CD4-positive, alpha-beta T cell treated with Interleukin-10 for 1 hour (primary cell): Measurements from ENCODE around the gene CFAP54.
"Not testable (repeated sequence)": the region's sequence is repeated elsewhere in the genome, so short reads cannot be mapped to it uniquely, and the experiment has no call there.

Source experiments
- DNase-seq: peaks from one replicate; pipeline ENCODE4 v3.0.0-alpha.2; 2020

CFAP54 gene

GRCh38 chr12:96636895-96637294, 147.5 kb downstream of the CFAP54 start:
- DNase-seq = no peak

GRCh38 chr12:96648923-96649322, 159.5 kb downstream of the CFAP54 start:
- DNase-seq = no peak

- DNase-seq = no peak
These were observed 163.5 kb downstream of the CFAP54 start for GRCh38 chr12:96652870-96653269.

GRCh38 chr12:96658075-96658474, 168.7 kb downstream of the CFAP54 start:
- no peak for DNase-seq

- no peak for DNase-seq
These were observed 180.4 kb downstream of the CFAP54 start for GRCh38 chr12:96669786-96670185.

- DNase-seq = no peak
These were observed 181.0 kb downstream of the CFAP54 start for GRCh38 chr12:96670334-96670899.

GRCh38 chr12:96675519-96675918, 186.1 kb downstream of the CFAP54 start:
- DNase-seq = not testable (repeated sequence)

- DNase-seq = no peak
These were observed 188.0 kb downstream of the CFAP54 start for GRCh38 chr12:96677363-96677762.

- DNase-seq = no peak
These were observed 198.3 kb downstream of the CFAP54 start for GRCh38 chr12:96687719-96688118.

- no peak for DNase-seq
These were observed 209.1 kb downstream of the CFAP54 start for GRCh38 chr12:96698521-96698920.

- DNase-seq = no peak
These were observed 209.6 kb downstream of the CFAP54 start for GRCh38 chr12:96698965-96699364.

GRCh38 chr12:96701856-96702255, 212.5 kb downstream of the CFAP54 start:
- DNase-seq = no peak

- no peak for DNase-seq
These were observed 220.9 kb downstream of the CFAP54 start for GRCh38 chr12:96710127-96710745.

GRCh38 chr12:96711364-96711763, 222.0 kb downstream of the CFAP54 start:
- no peak for DNase-seq

GRCh38 chr12:96714199-96714598, 224.8 kb downstream of the CFAP54 start:
- DNase-seq = no peak

GRCh38 chr12:96719660-96720362, 230.4 kb downstream of the CFAP54 start:
- peak; percentile 43 for DNase-seq

GRCh38 chr12:96720363-96720705, 231.0 kb downstream of the CFAP54 start:
- peak; percentile 21 for DNase-seq

- DNase-seq = not testable (repeated sequence)
These were observed 240.1 kb downstream of the CFAP54 start for GRCh38 chr12:96729466-96729865.

GRCh38 chr12:96729886-96730285, 240.5 kb downstream of the CFAP54 start:
- DNase-seq = no peak

- DNase-seq = no peak
These were observed 254.2 kb downstream of the CFAP54 start for GRCh38 chr12:96743606-96744005.

- DNase-seq = no peak
These were observed 260.6 kb downstream of the CFAP54 start for GRCh38 chr12:96749999-96750398.

- DNase-seq = no peak
These were observed 262.2 kb downstream of the CFAP54 start for GRCh38 chr12:96751626-96752025.

GRCh38 chr12:96752211-96752610, 262.8 kb downstream of the CFAP54 start:
- DNase-seq = no peak

- DNase-seq = no peak
These were observed 276.9 kb downstream of the CFAP54 start for GRCh38 chr12:96766232-96766631.

- no peak for DNase-seq
These were observed 280.0 kb downstream of the CFAP54 start for GRCh38 chr12:96769400-96769799.
